ENCODE results near the gene BCAM. TPM values are rescaled to one million over a fixed set of nuclear protein-coding genes. Genes with fewer than 3 reads are reported as not detected.

BCAM gene
- polyA plus RNA-seq, 3 donors: 0.09 TPM; not detected in 2

DNA sequence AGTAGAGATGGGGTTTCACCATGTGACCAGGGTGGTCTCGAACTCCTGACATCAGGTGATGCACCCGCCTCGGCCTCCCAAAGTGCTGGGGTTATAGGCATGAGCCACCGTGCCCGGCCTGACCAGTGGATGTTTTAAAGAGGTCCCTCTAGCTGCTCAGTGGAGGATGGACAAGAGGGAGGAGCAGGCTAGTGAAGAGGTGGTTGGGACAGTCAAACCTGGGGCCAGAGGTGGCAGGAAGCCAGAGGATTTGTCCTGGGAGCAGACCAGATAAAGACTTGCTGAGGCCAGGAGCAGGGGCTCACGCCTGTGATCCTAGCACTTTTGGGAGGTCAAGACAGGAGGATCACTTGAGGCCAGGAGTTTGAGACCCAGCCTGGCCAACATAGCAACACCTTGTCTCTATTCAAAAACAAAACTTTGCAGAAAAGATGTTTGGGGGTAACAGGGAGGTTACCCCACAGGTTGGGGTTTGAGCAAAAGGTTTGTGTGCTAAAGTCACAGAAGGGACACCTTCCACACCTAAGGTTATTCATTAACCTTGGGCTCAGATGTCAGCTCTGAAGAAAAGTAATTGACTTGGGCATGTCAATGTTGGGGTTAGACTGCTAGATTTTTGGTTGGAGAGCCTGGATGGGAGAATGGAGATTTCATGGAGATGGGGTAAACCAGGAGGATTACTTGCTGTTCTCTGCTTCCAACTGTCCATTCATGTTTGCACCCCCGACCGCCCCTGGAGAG lies 9.0 kb downstream of the BCAM start:
- Histone ChIP-seq H3K27ac (ENCODE audit: low read depth in 1 of 2, low read length in 2 of 2) (no peak overlapping the region), H3K4me3 (replicated peaks in 1 of 3; ENCODE audit: low read depth in 2 of 3, low read length in 3 of 3) (no peak overlapping the region), H3K9me3 (replicated peaks in 1 of 2; ENCODE audit: control insufficient read depth in 1 of 2, insufficient read depth in 1 of 2, low read length in 2 of 2) (no peaks in the 10 kb centered on the region), H2AFZ (ENCODE audit: insufficient read depth, low read depth, low read length, poor library complexity, severe bottlenecking) (no peak overlapping the region), H3K4me2 (replicated peaks; ENCODE audit: extremely low read depth, low read length, poor library complexity, severe bottlenecking) (no peak overlapping the region), H3K36me3 (replicated peaks in 1 of 2; ENCODE audit: control insufficient read depth in 1 of 2, insufficient read depth in 2 of 2, low read length in 2 of 2) (no peaks in the 10 kb centered on the region), H3K27me3 (ENCODE audit: control insufficient read depth in 2 of 2, insufficient read depth in 2 of 2, low read length in 2 of 2) (no peaks in the 10 kb centered on the region), H3K79me2 (ENCODE audit: insufficient read depth, low read length) (no peaks in the 10 kb centered on the region), H3K9ac (ENCODE audit: insufficient read depth, low read length, poor library complexity, severe bottlenecking) (no peak overlapping the region), H3K4me1 (ENCODE audit: control insufficient read depth in 1 of 2, insufficient read depth in 2 of 2, low read length in 2 of 2) (no peaks in the 10 kb centered on the region), H4K20me1 (ENCODE audit: insufficient read depth, low read length) (no peaks in the 10 kb centered on the region)
- Mint-ChIP-seq H3K27ac (peak overlapping the region in 1 of 7 donors; percentile 35), H3K27me3 (ENCODE audit: low read depth in 3 of 3) (peaks cover 4 to 11% (median 8%) of the 10 kb centered on the region in 3 donors), H3K36me3 (no peaks in the 10 kb centered on the region), H3K9me3 (no peaks in the 10 kb centered on the region), H3K4me1 (no peaks in the 10 kb centered on the region), H3K4me3 (no peak overlapping the region)
- no peak for DNase-seq
- intact Hi-C loops (cut with micrococcal nuclease): no loop called here
- 97% methylated on average over 5 of the region's 8 CpGs for WGBS (ENCODE audit: insufficient coverage)
- TF ChIP-seq, protein P1, sequence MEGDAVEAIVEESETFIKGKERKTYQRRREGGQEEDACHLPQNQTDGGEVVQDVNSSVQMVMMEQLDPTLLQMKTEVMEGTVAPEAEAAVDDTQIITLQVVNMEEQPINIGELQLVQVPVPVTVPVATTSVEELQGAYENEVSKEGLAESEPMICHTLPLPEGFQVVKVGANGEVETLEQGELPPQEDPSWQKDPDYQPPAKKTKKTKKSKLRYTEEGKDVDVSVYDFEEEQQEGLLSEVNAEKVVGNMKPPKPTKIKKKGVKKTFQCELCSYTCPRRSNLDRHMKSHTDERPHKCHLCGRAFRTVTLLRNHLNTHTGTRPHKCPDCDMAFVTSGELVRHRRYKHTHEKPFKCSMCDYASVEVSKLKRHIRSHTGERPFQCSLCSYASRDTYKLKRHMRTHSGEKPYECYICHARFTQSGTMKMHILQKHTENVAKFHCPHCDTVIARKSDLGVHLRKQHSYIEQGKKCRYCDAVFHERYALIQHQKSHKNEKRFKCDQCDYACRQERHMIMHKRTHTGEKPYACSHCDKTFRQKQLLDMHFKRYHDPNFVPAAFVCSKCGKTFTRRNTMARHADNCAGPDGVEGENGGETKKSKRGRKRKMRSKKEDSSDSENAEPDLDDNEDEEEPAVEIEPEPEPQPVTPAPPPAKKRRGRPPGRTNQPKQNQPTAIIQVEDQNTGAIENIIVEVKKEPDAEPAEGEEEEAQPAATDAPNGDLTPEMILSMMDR (IDR thresholded peaks at IDR 0.05): no peak

DNA sequence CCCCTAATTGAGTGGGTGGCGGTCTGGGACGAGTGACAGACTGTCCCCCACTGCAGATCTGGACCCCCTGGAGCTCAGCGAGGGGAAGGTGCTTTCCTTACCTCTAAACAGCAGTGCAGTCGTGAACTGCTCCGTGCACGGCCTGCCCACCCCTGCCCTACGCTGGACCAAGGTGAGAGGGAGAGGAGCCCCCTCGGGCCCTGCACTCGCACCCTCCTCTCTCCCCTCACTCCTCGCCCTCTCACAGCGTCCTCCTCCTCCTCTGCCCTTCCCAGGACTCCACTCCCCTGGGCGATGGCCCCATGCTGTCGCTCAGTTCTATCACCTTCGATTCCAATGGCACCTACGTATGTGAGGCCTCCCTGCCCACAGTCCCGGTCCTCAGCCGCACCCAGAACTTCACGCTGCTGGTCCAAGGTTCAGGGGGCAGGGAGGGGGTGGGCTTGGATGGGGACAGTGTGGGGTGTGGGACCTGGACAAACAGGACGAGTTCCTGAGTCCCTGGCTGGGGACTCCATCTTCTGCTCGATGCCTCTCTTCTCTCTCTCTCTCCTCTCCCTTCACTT lies 9.6 kb downstream of the BCAM start:
- intact Hi-C loops (cut with micrococcal nuclease): no loop called here
- Histone ChIP-seq H3K27ac (ENCODE audit: low read depth in 1 of 2, low read length in 2 of 2) (no peak overlapping the region), H3K4me3 (replicated peaks in 1 of 3; ENCODE audit: low read depth in 2 of 3, low read length in 3 of 3) (no peak overlapping the region), H3K9ac (ENCODE audit: insufficient read depth, low read length, poor library complexity, severe bottlenecking) (no peak overlapping the region), H3K27me3 (ENCODE audit: control insufficient read depth in 2 of 2, insufficient read depth in 2 of 2, low read length in 2 of 2) (no peaks in the 10 kb centered on the region), H3K36me3 (replicated peaks in 1 of 2; ENCODE audit: control insufficient read depth in 1 of 2, insufficient read depth in 2 of 2, low read length in 2 of 2) (no peaks in the 10 kb centered on the region), H4K20me1 (ENCODE audit: insufficient read depth, low read length) (no peaks in the 10 kb centered on the region), H3K79me2 (ENCODE audit: insufficient read depth, low read length) (no peaks in the 10 kb centered on the region), H3K4me1 (ENCODE audit: control insufficient read depth in 1 of 2, insufficient read depth in 2 of 2, low read length in 2 of 2) (no peaks in the 10 kb centered on the region), H3K4me2 (replicated peaks; ENCODE audit: extremely low read depth, low read length, poor library complexity, severe bottlenecking) (no peak overlapping the region), H2AFZ (ENCODE audit: insufficient read depth, low read depth, low read length, poor library complexity, severe bottlenecking) (no peak overlapping the region), H3K9me3 (replicated peaks in 1 of 2; ENCODE audit: control insufficient read depth in 1 of 2, insufficient read depth in 1 of 2, low read length in 2 of 2) (no peaks in the 10 kb centered on the region)
- H3K4me3 Mint-ChIP-seq: no peak overlapping the region
- no peaks in the 10 kb centered on the region for H3K9me3 Mint-ChIP-seq
- no peaks in the 10 kb centered on the region for H3K36me3 Mint-ChIP-seq
- 96% methylated on average over 6 of the region's 20 CpGs for WGBS (ENCODE audit: insufficient coverage)
- no peak overlapping the region for H3K27ac Mint-ChIP-seq
- TF ChIP-seq, protein P1 (IDR thresholded peaks at IDR 0.05): no peak
- DNase-seq: no peak
- H3K4me1 Mint-ChIP-seq: no peaks in the 10 kb centered on the region
- H3K27me3 Mint-ChIP-seq (ENCODE audit: low read depth in 3 of 3): peaks cover 4 to 11% (median 8%) of the 10 kb centered on the region in 3 donors
